GM21526 (cell line): Measurements from ENCODE around the gene CRYBG1.

Source experiments
- ATAC-seq: cut with Tn5 transposase; IDR thresholded peaks from one replicate; pipeline ENCODE4 v1.9.1; 2021; ENCODE audit warnings: moderate library complexity; ENCODE audit not compliant: unreplicated experiment, low FRiP score

Gene CRYBG1

DNA sequence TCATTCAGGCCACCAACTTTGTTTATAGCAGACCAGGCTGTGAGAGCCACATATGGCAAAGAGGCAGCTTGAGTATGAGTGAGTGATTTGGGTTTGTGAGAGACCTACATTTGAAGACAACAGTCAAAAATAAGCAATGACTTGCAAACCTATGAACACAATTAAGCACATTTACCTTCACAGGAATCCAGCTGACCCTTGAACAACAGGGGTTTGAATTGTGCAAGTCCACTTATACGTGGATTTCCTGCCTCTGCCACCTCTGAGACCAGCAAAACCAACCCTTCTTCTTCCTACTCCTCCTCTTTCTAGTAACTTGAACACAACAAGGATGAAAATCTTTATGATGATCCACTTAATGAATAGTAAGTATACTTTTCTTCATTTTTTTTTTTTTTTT, 258.7 kb downstream of the CRYBG1 start:
- no peak for ATAC-seq

- ATAC-seq = no peak
These were observed 260.6 kb downstream of the CRYBG1 start for GRCh38 chr6:106620931-106621672.
